GM18861 (cell line): Measurements from ENCODE around the gene DOCK1.

ENCODE experiments used
- ATAC-seq: cut with Tn5 transposase; IDR thresholded peaks from one replicate; pipeline ENCODE4 v1.9.1; 2021; ENCODE audit not compliant: unreplicated experiment

The DOCK1 gene

DNA sequence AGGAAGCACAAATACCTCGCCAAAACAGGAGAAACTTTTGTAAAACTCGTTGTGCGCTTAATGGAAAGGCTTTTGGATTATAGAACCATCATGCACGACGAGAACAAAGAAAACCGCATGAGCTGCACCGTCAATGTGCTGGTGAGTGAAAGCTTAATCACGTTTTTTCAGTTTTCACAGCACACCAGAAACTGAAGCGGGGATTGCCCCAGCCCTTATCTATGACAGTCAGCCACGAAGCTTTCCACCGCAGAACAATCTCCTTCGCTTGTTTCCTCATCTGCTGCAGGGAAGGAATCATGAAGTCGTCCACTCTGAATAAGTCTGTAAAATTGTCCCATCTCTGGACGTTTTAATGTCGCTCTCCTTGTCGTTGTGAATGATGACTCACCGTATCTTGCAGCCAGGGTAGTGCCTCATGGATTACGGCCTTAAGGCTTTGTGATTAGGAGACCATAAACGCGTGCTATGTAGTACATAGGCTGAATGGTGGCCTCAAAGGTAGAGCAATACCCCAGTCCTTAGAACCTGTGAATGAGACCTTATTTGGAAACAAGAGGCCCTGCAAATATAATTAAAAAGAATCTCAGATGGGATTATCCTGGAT, 468.9 kb downstream of the DOCK1 start:
- no peak for ATAC-seq

DNA sequence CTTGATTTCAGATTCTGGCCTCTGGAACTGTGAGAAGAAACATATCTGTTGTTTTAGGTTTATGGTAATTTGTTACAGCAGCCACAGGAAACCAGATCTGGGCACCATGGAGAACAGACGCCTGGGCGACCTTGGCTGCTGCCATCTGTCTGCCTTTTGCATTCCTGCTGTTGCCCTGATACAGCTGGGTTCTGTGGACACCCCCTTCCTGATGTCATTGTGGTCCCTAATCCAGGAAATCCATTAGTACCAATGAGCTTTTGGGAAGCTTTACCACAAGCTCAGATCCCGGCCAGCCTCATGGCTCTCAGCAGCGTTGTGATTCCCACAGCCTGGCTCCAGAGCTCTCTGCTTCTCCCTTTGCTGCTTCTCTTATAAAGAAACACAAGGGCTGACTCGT, 469.7 kb downstream of the DOCK1 start:
- no peak for ATAC-seq

DNA sequence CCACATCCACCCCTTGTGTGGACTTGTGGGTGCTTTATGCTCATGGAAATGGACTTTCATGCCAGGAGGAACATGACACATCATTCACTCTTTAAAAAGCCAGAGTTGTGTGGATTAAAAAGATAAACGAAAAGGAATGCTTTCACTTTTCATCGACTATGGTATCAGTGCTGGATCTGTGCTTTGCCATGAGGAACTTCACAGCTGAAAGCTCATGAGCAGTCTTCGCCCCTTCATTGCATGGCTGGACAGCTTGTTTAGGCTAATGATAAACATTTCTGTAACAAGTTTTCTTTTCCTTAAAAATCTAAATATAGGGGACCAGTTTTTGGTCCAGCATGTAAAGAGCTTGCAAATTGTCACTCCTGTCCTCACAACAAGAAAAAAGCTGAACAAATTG, 470.2 kb downstream of the DOCK1 start:
- no peak for ATAC-seq

DNA sequence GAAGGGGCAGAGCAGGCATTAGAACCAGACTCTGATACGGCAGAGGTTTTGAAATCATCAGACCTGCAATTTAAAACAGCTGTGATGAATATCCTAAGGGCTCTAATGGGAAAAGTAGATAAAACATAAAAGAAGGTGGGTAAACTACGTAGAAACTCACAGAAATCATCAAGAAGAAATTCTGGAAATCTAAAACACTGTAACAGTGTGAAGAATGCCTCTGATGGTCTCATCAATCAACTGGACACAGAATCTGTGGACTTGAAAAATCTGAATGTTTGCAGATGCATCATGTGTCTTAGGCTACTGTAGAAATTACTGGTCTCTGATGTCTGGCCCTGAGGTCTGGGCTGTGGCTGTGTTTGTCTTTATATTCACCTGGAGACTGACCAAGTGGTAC, 470.8 kb downstream of the DOCK1 start:
- no peak for ATAC-seq

DNA sequence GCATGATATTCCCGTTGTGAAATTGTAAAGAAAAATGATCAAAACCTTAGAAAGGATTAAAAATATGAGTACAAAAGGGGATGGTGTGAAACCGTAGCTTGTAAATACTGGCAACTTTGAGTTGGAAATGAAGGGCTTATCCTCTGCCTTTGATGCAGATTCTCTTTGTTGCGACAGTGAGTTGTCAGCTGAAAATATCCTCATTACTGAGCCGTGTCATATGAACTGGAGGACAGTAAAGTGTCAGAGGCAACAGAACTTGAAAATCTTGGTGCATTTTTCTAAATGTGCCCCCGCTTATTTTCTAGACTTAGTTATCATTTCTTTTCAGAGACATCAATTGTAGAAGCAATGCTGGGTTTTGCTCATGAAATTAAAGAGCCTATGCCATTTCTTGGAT, 473.4 kb downstream of the DOCK1 start:
- ATAC-seq, result no peak

DNA sequence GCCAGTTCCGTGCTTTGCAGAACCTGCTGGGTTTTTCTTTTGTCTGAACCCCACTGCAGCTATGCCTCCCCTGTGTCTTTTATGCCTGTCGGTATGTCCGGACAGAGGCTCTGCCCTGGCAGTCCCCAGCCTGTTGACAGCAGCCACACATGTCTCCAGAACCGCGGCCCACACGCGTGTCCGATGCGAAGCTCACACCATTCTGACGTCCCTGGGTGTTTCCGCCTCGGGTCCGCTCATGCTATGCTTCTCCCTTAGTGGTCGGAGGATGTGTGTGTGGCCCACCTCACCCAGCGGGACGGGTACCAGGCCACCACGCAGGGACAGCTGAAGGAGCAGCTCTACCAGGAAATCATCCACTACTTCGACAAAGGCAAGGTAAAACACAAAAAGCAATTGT, 479.3 kb downstream of the DOCK1 start:
- no peak for ATAC-seq

DNA sequence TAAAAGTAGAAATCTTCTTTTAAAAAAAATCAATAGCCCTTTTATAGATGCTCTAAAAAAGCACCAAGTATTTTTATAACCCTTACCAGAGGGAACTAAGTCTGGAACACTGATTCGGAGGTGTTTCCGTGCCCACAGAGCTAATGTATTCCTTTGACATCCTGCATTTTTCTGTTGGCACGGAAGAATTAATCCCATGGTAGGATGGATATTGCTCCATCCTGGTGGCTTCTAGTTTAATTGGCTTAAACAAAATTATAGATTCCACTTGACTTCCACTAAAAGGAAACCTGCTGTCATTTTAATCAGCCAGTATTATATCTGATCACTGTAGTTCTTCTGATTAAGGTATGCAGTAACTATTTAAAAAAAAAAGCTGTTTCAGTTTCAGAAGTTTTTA, 479.8 kb downstream of the DOCK1 start:
- ATAC-seq, result no peak

DNA sequence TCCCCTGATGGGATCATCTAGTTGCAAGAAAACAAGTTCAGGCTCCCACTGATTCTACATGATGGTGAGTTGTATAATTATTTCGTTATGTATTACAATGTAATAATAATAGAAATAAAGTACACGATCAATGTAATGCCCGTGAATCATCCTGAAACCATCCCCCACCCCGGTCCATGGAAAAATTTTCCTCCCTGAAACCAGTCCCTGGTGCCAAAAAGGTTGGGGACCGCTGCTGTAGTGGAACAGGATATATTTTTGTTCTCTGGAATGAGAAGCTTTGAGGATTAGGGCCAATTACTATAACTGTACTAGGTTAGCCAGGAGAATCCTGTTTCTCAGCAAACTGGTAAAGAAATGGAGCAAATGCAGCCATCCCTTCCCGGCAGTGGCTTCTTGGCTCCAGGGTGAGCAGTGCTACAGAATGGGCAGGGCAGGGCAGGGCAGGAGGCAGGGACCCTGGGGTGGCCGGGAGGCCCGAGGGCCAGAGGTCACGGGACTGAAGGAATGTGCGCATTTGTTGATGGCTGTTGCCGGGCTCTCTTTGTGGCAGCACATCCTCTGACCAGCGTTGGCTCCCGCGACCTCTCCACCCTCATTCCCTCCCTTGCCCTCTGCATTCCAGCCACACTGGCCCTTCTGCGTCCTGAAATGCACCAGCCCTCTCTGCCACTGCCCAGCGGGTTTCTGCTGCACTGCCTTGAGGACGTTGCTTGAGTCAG, 481.5 kb downstream of the DOCK1 start:
- ATAC-seq, result no peak

DNA sequence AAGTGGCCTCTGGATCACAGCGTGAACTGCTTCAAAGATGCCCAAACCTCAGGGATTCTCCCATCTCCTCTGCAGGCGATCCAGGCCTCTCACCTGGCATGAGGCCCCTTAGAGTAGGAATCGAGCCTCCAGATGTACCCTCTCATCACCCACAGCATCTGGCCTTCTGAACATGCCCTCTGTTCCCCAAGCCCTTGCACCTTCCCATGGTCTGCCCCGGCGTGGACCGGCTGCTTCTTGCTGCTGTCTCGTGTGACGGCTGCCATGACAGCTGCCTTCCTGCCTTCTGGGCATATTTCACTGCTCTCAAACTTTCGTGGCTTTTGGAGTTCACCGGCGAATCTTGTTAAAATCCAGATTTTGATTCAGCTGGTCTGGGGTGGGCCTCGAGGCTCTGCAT, 486.6 kb downstream of the DOCK1 start:
- ATAC-seq, result no peak

DNA sequence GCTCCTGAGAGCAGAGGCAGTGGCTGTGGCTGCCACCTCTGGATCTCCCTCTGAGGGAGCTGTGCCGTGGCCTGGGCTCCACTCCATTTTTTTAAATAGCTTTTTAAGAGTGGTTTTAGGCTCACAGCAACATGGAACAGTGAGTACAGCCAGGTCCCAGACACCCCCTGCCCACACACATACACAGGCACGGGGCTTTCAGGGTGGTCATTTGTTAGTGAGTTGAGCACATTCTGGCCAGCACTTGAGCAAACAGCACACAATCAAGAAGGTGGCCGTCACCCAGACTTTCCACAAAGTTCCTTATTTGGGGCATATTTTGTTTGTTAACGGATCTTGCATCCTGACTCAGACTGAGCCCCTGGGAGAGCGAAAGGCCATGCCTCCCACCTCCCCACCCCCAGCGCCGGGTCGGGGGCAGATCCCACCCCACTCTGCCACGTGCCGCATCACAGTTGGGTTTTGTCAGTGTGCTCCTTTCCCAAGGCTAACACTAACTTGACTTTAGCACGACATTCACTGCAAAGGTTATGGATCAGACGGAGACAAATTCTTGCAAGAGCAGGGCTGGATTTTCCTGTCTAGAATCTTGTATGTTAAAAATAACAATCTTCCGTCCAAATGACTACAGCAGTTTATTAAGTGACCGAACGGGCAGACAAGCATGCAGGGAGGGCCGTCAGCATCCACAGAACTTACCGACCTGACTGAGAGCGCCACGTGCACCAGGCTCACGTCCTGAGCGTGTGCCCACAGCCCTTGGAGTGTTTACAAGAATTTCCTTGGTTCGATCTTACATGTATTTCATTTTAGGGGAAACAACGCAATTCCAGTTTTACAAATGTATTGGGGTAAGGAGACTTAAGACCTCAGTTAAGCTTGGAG, 487.4 kb downstream of the DOCK1 start:
- no peak for ATAC-seq

DNA sequence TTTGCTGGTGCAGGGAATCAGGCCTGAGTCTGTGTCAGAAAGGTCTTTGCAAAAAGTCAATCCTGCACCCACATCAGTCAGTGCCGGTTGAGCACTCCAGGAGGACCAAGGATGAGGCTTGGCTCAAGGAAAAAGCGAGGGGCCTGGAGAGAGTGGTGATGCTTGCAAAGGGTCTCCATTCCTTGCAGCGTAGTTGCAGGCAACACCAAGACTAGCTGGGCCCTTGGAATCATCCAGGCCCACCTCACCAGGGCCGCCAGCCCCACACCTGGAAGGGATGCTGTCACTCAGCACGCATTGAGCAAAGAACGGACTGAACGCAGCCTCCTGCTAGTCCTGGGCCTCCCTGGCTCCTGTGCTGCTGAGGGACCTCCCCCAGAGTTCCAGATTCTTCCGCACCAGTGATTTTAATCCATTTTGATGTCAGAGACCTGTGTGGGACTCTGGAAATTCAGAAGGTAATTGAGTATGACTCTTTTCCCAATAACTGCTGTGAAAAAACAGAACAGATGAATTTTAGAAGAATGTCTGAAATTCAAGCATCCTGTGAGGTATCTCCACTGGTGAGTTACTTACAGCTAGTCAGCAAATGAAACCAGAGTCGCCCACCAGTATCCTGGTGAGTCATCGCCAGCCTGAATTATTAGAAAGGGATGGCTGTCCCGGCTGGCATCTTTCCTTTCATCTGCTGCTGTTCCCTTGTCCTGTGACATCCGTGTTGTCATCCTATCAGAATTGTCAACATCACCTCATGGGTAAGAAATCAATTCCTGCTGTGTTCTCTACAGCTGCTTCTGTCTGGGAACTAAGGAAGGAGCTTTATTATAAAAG, 493.1 kb downstream of the DOCK1 start:
- no peak for ATAC-seq

DNA sequence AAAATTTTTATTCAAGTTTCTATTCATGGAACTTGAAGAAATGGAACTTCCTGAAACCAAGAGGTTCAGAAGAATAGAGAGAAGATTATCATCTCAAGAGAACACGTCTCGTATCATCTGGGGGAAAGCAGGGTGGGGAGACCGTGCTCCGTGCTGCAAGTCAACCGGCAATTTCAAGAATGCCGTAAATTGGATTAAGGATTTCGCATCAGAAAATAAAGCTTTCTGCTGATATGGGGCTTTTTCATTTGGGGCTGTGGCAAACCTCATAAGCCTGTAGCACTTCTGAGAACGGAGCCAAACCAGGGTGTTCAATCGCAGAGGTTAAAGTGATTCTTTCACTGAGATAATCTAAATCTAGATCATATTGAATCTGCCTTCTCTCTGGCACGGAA, 493.7 kb downstream of the DOCK1 start:
- no peak for ATAC-seq

DNA sequence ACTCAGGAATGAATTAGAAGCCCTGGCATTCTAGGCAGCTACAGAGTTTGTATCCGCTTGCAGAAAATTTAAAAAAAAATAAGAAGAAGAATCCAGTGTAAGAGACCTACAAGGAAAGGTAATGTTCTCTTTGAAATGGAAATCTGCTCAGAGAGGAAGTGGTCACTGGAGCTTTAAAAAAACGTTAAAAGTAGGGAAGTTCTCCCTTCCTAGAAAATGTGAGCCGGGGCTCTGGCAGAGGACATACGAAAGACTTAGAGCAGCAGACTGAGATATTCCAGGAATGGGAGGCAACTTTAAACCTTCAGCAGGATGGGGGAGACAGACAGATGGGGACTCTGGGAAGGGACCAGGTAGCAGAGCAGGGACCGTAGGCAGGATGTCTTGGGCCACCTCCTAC, 494.4 kb downstream of the DOCK1 start:
- ATAC-seq, result no peak

DNA sequence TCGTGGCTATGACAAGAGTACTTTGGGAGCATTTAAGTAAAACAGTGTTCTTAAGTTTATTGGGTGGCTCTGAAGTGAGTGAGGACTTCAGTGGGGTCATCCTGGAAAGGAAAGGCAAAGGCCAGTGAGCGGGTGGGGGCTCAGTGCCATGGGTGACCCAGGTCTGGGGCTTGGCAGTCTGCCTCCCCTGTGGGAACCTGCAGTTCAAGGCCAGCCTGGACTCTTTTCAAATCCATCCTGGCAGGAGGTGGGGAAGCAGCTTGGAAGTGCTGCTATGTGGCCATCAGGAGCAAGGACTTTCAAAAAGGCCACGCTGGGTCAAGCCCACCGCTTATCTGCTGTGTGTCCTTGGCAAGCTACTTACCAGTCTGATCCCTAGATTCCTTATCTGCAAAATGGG, 495.0 kb downstream of the DOCK1 start:
- ATAC-seq, result no peak

DNA sequence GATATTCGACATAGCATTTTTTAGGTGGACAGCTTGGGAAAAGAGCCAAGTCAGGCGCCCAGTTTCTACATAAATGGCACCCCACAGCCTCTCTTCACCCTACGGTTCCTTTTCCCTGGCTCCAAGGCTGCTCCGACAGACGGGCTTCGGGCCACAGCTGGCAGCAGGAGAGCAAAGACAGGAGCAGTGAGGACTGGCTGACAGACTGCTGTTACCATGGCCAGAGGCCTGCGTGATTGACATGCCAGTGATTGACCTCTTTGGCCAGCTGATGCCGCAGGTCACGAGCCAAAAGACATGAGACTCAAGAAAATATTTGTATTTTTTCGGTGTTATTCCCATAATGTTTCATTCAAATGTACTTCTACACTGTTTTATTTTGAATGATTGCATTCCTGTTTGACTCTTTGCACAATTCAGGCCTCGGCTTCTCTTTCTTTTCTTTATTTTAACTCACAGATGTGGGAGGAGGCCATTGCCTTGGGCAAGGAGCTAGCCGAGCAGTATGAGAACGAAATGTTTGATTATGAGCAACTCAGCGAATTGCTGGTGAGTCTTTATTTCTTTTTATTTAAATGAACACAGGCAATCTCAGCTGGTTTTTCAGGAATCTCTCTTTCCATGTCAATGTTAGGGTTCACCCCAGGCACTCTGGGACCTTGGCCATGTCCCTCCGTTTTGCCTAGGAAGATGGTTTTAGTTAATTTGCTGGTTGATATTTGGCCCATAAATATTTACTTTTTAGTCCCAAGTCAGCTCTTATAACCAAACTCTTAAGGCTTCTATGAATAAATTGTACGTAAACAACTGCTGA, 497.6 kb downstream of the DOCK1 start:
- no peak for ATAC-seq

DNA sequence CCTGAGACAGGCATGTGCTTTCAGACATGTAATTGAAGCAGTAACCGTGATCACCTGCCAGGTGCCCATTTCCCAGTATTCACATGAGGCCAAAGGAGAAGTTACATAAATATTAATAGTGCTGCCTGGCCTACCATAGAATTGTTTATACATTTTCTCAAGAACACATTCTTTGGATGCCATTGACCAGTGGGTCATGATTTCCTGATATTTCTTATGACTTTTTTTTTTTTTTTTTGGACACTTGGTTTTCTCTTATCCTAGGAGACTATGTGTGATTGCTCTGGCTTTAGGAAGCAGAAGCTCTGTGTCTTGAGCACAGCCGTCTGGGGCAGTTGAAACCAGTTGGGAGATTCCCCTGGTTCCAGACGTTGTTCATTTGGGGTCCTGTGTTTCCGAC, 500.0 kb downstream of the DOCK1 start:
- ATAC-seq, result no peak

DNA sequence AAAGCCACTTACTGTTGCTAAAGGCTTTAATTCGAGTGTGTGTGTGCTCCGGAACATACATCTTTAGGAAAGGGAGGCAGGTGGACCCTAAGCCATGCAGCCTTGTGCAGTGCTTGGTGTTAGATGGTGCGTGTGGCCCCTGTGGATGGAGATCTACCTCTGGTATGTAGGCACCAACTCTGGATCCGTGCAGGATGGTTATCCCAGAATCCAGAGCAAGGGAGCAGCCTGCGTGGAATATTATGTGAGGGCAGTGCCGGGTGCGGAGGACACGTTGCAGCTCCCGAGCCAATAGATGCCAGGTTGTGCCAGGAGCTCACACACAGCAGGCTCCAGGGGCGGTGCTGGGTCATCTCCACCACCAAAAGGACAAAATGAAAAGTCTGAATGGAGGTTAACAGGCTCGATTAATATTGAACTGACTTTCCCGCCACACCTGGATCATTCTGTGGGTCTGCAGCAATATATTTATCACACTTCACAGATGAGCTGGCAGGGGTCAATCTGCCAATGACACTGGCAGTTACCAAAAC, 500.9 kb downstream of the DOCK1 start:
- no peak for ATAC-seq

DNA sequence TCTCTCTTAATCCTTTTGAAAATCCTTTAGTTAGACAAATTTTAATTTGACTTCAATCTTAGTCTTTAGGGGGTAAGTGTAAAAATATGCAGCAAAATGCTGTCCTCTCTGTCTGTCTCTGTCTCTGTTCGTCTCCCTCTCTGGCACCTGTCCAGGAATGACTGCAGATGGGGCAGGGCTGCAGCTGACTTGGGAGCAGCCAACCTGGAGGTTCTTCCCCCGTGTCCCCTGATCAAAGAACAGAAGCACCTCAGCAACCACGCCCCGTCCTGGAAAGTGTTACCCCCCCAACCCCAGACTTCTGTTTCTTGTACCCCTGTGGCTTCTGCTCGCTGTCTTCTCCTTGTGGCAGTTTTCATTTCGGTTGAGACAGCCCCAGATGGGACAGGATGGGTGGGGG, 502.3 kb downstream of the DOCK1 start:
- ATAC-seq, result no peak

DNA sequence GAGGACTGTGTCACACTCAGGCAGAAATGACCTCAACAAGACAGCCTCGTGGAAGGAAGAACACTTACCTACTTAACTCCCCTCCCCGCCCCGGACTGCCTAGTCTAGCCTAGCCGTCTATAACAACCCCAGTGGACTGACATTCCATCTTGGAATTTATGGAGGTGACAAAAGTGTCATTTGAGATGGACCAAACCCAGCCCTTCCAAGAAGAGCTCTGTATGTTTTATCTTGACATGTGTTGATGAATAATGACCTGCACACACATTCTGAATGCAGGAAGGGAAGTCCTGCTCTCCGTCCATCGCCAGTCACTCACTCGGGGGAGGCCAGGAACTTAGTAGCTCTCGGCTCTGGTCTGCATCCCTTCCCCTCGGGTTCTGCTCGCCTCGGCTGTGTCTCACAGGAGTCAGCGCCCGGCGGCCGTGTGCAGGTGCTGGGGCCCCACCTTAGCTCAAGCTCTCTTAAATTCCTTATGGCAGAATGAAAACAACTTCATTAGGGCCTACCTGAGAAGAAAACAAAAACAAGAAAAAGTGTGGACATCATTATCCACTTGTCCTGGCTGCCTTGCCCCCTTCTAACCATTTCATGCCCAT, 503.0 kb downstream of the DOCK1 start:
- no peak for ATAC-seq

DNA sequence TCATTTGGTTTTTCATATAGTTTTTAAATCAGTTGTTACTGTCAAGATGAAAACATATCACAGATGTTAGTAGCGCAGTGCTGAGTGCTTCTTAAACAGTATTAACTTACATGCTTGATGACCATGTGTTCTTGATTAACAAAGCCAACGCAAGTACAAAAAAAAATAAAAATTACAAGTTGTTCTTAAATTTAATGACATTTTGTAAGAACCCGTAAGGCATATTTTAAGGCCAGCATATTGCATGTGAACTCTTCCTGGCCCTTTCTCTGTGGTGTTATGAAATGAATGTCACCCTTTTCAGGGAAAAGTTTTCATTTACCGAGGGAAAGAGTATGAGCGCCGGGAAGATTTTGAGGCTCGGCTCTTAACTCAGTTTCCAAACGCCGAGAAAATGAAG, 503.5 kb downstream of the DOCK1 start:
- ATAC-seq, result no peak
